GF-D8 (cell line): ENCODE data around the gene RNF44.
"Not testable (repeated sequence)": the region's sequence is repeated elsewhere in the genome, so short reads cannot be mapped to it uniquely, and the experiment has no call there.

Source experiments
- DNase-seq: peaks from one replicate; lab custom pipeline; 2025; lab: John Stamatoyannopoulos, UW

Gene RNF44

DNA sequence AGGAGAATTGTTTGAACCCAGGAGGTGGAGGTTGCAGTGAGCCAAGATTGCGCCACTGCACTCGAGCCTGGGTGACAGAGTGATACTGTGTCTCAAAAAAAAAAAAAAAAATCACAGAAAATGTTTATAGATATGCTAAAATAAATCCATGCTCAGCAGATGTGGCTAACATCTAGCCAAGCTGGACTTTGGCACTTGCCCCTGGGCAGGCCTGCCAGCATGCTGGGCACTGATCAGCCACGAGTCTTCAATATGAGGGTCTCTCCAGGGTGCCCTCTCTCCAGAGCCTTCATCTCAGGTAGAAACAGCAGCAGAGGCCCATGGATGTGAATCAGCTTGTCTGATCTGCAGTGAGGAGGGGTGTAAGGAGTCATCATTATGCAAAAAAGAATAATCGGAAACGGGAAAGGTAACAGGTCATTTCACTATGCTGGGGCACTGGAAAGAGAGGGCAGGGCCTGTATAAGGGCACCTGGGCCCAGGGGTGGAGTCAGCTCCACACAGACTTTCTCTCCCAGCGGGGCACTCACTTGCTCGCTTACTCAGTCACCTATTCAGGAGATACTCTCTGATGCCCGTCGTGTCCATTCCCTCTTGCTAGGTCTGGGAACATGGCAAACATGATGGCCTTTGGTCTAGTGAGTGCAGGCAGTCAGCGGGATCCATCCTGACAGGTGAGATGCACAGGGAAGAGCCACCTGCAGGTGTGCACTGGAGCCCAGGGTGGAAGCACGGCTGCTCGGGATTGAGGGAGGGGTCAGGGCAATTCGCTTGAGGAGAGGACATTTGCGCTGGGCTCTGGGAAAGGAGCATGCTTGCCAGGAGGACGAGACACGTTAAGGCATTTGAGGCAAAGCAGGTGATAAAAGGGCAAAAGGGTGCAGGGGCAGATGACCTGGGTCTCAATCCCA is 17.1 kb downstream of the RNF44 start:
- DNase-seq, result no peak

DNA sequence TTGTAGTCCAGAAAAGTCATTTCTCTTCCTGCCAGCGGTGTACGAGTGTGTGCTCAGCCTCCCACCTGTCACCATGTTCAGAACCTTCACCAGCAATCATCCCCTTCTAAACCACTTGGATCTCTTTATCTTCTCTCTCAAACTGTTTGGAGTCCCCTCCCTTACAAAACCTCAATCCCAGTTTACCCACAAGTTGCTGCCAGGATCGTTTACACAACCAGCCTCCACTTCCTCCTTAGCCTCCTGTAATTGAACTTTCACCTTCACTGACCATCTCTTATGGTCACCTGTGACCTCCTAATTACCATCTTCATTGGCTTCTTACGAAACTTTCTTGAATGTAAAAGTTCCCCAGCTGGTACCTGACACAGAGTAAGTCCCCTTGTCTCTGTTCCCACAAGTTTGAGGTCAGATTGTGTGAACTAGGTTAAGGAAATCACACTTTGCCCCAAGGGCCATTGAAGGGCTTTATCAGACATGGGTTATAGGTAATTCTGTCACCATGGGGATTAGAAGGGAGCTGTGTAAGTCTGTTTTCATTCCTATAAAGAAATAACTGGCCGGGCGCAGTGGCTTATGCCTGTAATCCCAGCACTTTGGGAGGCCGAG is 20.0 kb downstream of the RNF44 start:
- no peak for DNase-seq

DNA sequence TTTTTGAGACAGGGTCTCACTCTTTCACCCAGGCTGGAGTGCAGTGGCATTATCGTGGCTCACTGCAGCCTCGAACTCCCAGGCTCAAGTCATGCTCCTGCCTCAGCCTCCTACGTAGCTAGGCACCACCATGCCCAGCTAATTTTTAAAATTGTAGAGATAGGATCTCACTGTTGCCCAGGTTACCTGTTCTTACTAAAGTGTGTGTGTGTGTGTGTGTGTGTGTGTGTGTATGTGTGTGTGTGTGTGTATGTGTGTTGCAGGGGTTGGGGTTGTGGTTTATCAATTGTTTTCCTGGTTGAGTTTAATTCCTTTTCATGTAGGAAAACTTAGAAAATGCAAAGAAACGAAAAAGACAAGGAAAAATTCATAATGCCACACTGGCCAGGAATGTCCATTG is 21.8 kb downstream of the RNF44 start:
- no peak for DNase-seq

DNA sequence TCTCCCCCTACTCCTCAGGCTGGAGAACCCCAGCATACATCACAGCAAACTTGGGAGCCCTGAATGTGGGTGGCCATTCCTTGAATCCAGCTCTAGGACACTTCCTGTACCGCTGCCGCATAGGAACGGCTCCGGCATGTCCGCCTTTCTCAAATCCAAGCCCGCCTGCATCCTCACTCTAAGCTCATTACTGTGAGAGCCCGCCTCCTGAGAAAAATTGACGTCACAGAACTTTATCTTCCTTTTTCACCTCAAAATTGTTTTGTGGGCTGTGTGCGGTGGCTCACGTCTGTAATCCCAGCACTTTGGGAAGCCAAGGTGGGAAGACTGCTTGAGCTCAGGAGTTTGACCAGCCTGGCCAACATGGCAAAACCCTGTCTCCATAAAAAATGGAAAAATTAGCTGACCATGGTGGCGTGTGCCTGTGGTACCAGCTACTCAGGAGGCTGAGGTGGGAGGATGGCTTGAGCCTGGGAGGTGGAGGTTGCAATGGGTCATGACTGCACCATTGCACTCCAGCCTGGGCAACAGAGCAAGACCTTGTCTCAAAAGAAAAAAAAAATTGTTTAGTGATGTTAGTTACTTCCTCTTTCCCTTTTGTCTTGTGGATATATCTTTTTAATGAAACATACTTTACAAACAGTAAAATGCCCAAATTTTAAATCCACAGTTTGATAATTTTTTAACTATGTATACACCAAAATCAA is 22.8 kb downstream of the RNF44 start:
- DNase-seq, result no peak

DNA sequence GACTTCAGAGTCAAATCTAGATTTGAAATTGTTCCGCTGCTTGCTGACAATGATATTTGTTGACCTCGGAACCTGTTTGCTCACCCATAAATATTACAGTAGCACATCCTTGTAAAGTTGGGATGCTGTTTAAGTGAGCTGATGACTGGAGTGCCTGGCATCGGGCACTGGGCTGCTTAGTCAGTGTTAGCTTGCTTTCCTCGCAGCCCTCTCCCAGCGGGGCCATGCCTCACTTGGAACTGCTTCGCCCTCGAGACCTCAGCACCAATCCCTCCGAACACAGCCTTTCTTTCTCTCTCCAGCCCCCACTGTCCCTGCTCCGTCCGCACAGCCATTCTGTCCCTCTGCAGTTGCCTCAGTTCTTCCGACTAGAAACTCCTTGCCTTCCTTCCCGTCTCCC is 23.4 kb downstream of the RNF44 start:
- DNase-seq, result no peak

DNA sequence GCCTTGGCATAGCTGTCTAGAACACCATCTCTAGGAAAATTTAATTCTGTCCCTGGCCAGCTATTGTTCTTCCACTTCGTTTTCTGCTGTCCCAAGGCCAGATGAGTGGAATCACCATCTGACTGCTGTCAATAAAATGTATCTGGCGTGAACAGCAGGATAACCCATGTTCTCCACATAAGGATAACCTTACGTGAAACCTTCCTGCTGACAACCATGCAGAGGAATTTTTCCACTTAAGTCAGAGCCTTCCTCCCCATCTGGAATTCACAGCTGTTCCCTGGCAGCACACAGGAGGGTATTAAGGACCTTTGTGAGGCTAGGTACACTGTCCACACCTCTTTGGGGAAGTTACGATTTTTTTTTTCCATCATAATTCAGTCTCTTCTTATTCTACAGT is 28.6 kb downstream of the RNF44 start:
- no peak for DNase-seq

DNA sequence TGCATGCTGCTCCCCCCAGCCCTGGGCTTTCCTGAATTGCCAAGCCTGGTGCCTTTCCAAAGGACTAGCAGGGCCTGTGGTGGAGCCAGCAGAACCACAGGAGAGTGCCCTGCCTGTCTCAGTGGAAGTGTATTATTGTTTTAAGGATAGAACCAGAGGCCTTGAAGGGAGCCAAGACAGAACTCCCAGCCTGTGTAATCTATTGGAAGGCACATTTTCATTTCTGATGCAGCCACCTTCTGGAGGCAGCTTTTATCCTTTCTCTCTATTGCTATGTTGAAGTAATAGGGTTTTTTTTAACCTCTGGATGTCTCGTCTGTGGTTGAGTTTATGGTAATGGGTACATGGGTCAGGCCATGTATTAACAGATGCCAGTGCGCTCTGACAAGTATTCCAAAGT is 29.3 kb downstream of the RNF44 start:
- DNase-seq, result no peak

DNA sequence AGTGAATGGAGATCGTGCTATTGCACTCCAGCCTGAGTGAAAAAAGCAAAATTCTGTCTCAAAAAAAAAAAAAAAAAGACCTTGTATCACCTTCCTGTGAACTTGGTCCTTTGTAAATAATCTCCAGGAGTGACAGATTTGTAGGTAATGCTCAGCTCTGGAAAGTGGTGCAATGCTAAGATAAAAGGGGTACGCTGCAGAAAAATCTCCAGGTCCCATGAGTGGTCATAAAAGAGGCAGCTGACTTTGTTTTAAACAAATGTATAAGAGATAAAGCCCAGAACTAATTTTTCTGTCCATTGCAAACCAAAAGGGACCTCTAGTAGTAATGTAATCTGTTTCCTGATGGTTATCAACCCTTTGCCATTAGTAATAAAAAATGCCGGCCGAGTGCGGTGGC is 33.7 kb downstream of the RNF44 start:
- DNase-seq, result no peak

DNA sequence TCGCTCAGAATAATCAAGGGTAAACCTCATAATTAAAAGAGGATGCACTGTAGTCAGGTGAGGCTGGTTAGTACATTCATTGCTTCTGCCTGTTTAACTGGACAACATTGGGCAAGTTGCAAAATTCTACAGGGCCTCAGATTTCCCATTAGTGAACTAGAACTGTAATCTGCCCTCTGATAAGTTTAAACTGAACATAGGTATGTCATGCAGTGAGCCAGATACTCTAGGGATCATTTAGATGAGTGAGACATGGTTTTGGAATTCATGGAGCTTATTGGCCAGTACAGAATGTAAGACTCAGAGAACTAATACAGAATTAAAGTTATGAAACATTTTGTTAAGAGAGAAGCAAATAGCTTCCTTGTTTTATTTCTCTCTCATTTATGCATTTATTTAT is 35.9 kb downstream of the RNF44 start:
- no peak for DNase-seq

DNA sequence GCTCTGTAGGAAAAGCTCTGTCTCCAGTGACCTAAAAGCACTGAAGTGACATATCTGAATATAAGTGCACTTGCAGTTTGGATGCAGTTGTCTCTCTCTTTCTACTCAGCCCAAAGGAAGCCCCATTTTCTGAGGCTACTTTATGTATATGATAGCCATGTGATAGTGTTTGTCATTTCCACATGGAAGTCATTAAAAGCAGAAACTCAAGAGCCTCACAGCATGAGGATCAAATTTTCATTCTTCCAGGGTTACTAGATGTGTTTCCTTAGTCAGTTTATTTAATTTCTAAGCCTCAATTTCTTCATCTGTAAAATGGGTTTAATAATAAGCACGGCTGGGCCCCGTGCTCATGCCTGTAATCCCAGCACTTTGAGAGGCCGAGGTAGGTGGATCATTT is 36.7 kb downstream of the RNF44 start:
- DNase-seq, result no peak

DNA sequence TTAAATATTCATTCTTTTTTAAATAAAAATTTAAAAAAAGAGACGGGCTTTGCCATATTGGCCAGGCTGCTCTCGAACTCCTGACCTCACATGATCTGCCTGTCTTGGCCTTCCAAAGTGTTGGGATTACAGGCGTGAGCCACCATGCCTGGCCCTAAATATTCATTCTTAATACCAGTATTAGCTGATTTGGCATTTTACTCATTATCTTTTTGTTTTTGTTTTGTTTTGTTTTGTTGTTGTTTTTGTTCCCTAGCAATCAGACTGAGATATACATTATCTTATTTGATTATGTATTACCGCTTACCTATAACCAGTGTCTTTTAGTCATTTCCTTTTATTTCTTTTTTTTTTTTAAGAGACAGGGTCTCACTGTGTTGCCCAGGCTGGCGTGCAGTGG is 37.9 kb downstream of the RNF44 start:
- DNase-seq, result no peak

DNA sequence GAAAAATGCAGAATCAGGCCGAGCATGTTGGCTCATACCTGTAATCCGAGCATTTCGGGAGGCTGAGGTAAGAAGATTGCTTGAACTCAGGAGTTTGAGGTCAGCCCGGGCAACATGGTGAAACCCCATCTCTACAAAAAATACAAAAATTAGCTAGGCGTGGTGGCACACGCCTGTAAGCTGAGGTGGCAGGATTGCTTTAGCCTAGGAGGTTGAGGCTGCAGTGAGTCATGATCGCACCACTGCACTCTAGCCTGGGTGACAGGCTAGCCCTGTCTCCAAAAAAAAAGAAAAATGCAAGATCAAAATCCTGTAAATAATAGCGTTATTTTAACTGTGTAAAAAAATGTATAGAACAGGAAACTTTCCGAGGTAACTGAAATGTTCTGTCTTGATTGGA is 39.4 kb downstream of the RNF44 start:
- no peak for DNase-seq

DNA sequence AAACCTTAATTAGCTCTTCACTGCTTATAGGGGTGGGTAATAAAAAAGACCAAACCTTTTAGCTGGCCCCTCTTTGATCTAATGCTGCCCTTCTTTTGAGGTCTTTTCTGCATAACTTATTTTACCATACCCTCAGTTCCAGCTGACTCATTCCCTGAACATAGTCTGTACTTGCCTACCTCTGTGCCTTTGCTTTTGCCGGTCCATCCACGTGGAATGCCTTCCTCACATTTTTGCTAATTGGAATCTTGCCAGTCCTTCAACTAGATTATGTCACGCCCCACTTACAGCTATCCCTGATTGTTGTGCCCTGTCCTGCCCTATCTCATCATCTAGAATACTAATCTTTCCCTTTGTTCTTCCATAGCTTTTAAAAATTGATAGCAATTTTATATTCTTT is 44.8 kb downstream of the RNF44 start:
- DNase-seq, result no peak

DNA sequence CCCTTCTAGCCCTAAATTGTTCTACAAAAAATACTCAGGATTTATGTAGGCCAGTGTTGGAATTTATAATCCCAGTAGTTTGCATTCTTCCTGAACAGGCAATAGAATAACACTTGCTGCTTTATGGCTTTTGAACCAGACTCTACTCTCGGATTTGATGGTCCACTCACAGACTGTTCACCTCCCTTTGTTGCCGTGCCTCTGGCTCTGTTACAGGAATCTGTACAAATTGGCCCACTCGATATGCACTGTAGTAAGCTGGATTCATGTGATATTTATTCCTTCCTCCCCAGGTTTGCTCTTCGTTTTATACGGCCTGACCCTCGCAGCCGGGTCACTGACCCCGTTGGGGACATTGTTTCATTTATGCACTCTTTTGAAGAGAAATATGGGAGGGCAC is 45.3 kb downstream of the RNF44 start:
- no peak for DNase-seq

DNA sequence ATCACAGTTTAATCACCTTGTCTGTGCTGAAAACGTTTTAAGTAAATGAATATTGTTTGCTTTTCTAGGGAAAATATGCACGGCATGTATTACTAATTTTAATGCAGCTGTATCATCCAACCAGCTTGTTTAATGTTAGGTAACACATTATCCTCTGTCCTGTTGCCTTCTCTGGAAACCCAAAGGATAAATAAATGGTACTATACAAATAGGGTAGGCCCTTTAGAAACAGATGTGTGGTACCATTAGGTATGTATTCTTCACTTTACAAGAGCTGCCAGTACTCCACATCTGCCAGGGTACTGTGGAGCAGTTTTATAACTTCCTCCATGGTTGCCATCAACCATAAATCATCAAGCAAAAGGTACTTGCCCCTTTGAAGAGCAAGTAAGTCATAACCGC is 46.1 kb downstream of the RNF44 start:
- DNase-seq, result no peak

DNA sequence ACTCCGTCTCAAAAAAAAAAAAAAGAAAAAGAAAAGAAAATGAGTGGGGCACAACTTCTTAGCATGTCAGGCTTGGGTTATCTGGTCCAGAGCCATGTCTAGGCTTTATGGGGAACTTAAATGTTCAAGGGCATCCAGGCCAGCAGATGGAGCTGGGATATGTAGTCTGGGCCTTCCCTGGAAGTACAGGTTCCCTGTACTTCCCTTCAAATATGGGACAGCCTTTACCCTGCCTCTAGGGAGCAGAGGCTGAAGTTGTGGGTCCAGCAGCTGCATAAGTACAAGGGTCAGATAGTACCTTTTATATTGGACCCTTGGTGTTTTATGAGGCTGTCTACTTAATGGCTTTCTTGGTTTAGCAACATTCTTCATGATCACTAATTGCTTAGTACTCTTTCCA is 46.9 kb downstream of the RNF44 start:
- DNase-seq, result no peak

DNA sequence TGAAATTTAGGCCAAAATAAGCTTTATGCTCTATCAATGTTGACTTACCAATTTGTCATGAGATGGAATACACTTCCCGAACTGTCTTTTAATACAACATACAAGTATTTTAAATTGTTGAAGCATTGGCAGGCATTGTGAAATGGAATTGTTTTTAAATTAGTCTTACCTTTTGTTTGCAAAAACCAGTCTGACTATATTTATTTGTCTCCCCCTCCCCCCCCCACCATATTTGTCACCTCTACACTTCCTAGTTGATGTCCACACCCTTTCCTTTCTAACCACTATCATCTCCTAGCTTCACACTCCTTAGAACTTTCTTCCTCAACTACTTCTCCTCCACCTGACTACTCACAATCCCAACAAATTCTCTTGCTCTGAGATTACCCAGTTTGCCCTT is 48.1 kb downstream of the RNF44 start:
- DNase-seq, result no peak

DNA sequence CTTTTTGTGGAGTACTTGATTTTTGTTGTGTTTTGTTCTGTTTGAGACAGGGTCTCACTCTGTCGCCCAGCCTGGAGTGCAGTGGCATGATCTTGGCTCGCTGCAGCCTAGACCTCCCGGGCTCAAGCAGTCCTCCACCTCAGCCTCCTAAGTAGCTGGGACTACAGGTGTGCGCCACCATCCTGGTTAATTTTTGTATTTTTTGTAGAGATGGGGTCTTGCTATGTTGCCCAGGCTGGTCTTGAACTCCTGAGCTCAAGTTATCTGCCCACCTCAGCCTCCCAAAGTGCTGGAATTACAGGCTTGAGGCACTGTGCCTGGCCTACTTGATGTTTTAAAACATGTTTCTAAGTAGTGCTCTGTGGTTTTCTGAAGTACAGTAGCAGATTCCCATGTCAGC is 50.0 kb downstream of the RNF44 start:
- not testable (repeated sequence) for DNase-seq

DNA sequence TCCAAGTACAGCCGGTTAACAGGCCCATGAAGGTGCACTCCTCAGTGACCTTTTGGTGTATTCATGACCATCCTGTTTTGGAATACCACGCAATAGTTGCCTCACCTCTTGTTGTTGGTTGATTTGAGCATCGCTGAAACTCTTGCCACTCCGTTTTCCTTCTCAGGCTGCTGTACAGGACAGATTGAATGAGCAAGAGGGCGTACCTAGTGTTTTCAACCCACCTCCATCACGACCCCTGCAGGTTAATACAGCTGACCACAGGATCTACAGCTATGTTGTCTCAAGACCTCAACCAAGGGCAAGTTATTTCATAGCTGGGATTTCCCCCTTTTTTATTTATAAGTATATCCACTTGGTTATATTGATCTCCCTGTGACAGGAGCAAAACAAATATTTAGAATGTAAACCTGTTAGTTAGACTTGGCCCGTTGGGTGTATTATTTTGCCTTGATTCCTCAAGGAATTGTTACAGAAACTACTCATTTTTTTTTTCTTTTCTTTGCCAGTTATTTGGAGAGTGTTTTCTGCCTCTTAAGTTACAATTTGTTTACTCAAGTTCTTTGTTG is 50.9 kb downstream of the RNF44 start:
- no peak for DNase-seq

DNA sequence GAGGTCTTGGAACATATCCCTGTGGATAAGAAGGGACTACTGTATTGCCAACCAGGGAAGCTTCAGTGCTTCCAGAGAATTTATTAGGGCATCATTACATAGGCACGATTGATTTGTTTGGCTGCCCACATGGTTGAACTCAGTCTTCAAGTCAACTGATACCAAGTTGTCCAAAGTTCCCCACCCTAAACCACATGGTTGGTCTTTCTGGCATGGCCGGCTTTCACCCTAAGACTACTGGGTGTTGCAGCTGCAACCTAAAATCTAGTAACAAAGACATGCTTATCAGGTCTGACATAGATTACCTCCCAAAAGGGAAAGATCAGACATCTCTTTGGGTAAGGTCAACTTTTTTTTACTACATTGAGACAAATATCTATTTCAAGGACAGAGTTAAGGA is 52.0 kb downstream of the RNF44 start:
- no peak for DNase-seq

DNA sequence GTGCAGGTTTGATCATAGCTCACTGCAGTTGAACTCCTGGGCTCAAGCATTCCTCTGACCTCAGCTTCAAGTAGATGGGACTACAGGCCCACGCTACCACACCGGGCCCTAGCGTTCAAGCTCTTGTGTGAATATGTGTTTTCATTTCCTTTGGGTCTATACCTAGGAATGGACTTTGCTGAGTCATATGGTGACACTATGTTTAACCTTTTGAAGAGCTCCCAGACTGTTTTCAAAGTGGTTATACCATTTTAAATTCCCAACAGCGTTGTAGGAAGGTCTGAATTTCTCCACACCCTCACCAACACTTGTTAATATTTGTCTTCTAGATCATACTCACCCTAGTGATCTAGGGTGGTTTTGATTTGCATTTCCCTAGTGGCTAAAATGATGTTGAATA is 55.5 kb downstream of the RNF44 start:
- no peak for DNase-seq
